Activated T-cell treated with anti-CD3 and anti-CD28 coated beads for 4 hours (primary cell): ENCODE data around the gene KDM5B.
"Not testable (repeated sequence)": the region's sequence is repeated elsewhere in the genome, so short reads cannot be mapped to it uniquely, and the experiment has no call there.

ENCODE experiments used
- DNase-seq: peaks from one replicate; pipeline ENCODE4 v3.0.0-alpha.2; 2020

Gene KDM5B

GRCh38 chr1:202791077-202791747, 17.0 kb downstream of the KDM5B start:
- DNase-seq = no peak

- no peak for DNase-seq
Observed at GRCh38 chr1:202788800-202789199, 19.4 kb downstream of the KDM5B start.

DNA sequence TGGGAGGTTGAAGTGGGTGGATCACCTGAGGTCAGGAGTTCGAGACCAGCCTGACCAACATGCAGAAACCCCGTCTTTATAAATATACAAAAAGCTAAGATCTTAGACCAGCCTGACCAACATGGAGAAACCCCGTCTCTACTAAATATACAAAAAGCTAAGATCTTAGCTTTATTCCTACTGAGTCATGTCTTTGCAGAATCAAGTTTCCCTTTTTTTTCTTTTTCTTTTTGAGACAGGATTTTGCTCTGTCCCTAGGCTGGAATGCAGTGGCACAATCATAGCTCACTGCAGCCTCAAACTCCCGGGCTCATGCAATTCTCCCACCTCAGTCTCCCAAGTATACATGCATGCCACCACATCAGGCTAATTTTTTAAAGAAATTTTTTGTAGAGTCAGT, 21.4 kb downstream of the KDM5B start:
- DNase-seq = no peak

DNA sequence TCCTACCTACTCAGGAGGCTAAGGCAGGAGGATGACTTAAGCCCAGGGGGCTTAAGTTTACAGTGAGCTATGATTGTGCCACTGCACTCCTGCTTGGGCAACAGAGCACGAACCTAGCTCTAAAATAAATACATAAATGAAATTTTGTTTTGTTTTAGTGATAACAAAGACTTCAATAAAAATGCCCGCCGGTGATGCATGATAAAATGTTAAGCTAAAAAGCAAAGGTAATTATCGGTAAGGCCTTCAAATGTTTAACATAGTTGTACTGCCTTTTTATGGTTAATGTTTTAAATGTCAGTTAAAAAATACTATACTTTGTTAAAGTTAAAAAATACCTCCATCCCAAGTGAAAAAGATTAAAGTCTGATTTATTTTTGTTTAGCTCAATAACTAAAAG, 27.0 kb downstream of the KDM5B start:
- DNase-seq = no peak

DNA sequence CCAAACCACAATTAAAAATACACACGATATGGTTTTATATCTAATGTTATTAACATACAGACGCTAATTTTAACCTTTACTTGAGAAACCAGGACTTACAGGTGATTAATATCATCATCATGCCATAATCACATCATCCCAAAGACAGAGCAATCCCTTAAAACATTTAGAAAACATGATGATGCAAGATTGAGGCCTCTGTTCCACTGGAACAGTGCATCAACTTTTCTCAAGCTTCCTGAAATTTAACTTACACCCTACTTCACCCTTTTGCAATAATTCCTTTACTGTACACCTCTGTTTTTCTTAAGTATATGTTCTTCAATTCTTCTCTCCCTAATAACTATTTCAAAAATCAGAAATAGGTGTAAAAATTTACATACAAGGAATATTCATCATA, 38.1 kb downstream of the KDM5B start:
- no peak for DNase-seq

GRCh38 chr1:202765721-202766120, 42.5 kb downstream of the KDM5B start:
- DNase-seq = no peak

DNA sequence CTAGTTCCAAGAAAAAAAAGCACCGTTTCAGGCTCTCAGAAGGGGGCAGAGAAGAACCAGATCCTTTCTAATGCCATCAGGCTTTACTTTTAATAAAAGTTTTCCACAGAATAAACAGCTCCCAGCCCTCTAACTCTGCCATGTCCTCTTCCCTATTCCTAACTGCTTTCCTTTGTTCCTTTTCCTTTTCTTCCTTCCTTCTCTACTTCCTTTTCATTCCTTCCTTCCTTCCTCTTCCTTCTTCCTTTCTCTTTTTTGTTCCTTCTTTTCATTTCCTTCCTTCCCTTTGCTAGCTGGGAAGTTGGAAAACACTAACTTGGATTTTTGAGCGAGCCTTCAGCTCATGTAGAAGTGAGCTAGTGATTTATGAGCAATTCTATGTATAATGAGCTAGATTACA, 46.2 kb downstream of the KDM5B start:
- no peak for DNase-seq

DNA sequence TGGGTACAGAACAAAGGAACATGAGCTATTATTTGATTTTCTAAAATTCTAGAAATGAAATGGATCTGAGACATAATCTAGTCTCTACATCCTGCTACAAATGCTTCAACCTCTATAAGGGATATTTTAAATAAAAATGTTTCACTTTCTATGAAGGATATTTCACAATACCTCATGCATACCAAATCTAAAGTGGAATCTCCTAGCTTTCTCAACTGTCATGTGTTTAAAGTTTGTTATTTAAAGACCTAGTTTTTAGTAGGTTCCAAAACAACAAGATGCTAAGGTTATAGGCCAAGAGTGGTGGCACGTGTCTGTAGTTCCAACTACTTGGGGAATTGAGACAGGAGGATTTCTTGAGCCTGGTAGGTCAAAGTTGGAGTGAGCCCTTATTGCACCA, 47.6 kb downstream of the KDM5B start:
- DNase-seq = no peak

DNA sequence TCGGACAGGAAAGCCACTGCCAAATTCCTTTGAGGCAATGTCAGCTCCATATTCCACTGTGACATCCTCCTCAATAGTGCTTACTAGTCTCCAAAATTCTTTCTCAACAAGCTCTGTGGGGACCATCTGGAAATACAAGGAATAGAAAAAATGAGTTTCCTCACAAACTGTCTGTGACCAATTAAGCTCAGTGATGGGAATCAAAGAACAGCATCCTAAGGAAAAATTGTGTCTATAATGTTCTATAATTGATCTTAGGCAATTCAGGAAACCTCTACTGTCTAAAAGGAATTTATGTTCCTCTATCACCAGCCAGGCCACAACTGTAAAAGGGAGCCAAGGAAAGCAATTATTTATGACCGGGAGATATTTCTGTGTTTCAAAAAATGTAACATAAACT, 51.8 kb downstream of the KDM5B start:
- DNase-seq = no peak

- DNase-seq = no peak
Observed at GRCh38 chr1:202754293-202754692, 53.9 kb downstream of the KDM5B start.

DNA sequence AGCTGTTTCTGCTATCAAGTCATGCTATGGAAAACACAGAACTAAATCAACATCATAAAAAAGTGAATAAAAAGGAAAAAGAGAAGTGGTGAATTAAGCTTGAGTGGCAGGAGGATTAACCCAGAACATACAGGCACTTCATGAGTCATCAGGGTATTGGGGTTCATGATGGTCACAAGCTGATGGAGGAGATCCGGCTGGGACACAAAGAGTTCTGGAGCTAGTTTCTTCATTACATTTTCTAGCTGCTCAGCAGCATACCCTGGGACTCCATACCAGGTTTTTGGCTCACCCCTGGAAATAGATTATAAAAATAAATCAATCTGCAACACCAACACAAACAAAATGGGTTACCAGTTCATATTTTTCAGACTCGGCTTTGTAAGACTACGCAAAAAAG, 55.4 kb downstream of the KDM5B start:
- DNase-seq = no peak

GRCh38 chr1:202750761-202751160, 57.5 kb downstream of the KDM5B start:
- no peak for DNase-seq

GRCh38 chr1:202750024-202750423, 58.2 kb downstream of the KDM5B start:
- no peak for DNase-seq

DNA sequence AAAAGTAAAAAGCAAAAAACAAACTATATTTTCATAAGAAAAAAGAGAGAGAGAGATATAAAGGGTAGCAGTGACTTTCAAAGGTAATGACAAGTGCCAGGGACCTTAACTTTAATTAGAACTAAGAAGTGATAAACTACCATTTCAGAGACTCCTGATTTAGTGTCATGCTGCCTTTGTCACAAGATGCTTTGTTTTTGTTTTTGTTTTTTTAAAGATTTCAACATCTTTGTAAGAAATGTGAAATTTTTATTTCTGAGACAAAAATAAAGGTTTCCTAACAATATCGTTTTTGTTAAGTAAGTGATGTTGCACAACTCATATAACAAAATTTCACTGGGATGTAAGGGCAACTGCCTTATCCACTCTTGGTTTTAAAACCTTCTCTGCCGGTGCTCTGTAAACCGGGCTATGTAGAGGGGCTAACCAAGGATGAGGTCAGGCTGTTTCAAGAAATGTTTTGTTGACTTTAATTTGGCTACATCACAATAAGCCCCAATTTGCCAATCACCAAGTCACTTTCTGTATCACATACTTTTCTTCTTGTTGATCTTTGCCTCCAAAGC, 62.8 kb downstream of the KDM5B start:
- DNase-seq = no peak

DNA sequence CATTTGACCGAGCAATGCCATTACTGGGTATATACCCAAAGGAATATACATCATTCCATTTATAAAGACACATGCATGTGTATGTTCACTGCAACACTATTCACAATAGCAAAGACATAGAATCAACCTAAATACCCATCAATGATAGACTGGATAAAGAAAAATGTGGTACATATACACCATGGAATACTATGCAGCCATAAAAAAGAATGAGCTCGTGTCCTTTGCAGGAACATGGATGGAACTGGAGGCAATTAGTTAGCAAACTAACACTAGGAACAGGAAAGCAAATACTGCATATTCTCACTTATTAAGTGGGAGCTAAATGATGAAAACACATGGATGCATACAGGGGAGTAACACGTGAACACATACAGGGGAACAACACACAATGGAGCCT, 63.5 kb downstream of the KDM5B start:
- DNase-seq = not testable (repeated sequence)

- DNase-seq = no peak
Observed at GRCh38 chr1:202742496-202742895, 65.7 kb downstream of the KDM5B start.

DNA sequence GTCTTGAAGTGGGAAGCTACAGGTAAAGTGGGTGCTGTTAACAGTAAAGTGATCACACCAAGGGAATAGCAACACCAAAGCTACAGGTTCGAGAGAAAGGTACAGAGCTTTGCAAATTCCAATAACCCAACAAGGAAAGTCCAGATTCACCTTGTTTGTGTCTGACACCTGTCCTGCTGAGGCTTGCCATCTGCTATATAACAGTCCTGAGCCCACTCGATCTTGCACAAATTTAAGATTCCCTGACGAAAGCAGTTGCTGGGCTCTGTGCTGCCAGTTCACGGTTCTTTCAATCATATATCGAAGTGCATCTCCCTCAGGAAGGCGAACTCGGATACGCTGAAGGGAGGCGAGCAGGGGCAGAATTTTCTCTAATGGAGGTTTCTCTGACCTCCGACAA, 75.0 kb downstream of the KDM5B start:
- DNase-seq = no peak

DNA sequence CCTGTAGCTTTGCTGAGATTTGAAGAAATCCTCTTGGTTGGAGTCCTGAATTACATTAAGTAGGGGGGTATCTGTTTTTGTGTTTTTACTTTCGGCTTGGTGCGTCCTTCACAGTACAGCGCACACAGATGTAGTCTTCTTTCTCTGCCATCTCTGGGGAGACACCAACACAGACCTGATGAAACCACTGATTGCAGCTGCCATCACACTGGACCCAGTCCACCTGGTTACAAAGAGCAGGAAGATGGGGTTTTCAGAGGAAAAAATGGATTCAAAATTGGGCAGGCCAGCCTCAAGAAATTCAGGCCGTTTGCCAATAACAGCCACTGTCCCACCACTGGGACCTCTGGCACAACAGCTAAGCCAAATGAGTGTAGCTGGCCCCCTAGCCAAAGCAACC, 79.3 kb downstream of the KDM5B start:
- DNase-seq = no peak

DNA sequence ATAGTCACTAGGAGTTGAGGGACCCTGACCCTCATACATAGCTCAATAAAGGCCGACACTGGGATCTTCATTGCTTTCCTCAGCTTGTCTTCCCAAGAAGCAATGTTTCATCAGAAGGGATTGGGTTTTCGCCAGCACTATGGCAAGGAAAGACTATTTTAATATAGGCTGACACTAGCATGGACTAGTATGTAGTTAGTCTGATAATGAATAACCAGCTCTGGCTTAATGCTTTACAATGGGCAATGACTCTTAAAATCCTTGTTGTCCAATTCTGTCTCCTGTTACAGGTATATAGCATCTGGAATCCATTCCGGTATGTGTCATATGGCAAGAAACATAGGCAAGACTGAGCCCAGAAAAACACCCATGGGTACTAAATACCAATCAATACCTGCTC, 82.7 kb downstream of the KDM5B start:
- DNase-seq = no peak

DNA sequence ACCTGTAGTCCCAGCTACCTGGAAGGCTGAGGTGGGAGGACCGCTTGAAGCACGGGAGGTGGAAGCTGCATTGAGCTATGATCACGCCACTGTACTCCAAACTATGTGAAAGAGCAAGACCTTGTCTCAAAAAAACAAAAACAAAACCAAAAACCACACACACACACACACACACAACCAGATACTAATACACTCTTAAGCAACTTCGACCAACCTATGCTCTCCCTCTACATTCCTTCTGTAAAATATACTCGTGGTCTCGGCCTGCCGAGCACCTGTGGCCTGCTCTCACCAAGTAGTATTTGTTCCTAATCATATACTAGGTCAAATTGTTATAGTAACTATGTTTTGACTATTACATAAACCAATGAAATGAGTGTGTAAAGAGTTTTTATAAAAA, 84.5 kb downstream of the KDM5B start:
- DNase-seq = no peak

DNA sequence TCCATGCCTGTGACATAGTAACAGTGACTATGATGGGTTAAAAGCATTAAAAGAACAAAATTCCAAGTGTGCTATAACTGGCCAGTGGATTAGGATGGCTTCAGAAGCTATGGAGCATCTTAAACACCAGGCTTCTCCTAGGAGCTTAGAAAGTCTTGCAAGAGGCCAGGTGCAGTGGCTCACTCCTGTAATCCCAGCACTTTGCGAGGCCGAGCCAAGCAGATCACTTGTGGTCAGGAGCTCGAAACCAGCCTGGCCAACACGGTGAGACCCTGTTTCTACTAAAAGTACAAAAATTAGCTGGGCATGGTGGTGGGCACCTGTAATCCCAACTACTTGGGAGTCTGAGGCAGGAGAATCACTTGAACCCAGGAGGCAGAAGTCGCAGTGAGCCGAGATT, 85.2 kb downstream of the KDM5B start:
- not testable (repeated sequence) for DNase-seq

DNA sequence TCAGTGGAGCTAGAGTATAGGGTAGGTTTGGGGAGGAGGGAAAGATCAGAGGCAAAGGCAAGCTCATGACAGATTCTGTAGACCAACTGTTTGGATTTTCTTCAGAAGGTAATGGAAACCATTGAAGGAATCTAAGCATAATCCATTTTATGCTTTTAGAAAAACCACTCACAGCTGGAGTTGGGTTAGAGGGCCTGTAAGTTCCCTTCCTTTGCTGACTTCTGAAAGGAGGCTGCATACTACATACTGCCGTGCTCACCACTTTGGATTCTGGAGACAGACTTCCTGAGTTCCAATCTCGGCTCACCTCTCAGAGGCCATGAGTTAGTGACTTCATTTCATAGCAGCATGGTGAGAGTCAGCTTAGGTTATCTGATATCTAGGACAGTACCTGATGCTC, 91.6 kb downstream of the KDM5B start:
- DNase-seq = no peak

GRCh38 chr1:202714202-202714601, 94.0 kb downstream of the KDM5B start:
- not testable (repeated sequence) for DNase-seq

GRCh38 chr1:202713110-202713509, 95.1 kb downstream of the KDM5B start:
- no peak for DNase-seq

DNA sequence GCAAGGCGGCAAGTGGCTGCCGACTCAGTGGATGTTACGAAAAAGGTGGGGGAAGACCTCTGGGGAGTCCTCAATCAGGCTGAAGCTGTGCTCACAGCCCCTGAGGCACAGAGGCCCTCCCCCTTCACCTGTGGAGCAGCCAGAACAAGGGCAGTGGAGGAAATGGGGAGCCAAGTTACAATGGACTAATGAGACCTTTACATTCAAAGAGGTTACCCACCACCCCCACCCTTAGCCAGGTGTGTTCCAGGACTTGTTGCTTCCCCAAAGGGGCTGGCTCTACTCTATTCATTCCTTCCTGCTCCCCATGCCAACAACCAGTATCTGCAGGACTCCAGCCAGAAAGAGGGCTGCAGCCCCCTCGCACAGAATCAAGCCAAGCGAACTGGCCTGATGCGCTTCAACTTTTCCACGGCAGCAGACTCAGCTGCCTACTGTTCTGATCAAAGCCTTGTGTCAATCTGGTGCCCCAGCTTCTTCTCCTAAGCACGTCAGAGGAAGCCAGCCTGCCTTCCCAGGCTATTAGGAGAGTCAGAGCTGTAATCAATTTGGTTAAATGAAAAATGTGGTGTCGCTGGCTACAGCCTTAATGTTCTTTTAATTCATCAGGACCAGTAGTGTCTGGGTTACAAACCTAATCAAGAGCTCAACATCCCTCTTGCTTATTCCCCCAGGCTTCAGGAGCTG, 96.1 kb downstream of the KDM5B start:
- no peak for DNase-seq
